H1 (cell line): Measurements from ENCODE around the gene CAMTA2.

Experiments
- ASH2L ChIP-seq: fragments of 200-600, 300-600 bp; sonication (generic); IDR thresholded peaks from one replicate; pipeline ENCODE4 v1.7.1; 2017; ENCODE audit warnings: low read length
- BRCA1 ChIP-seq: IDR thresholded peaks from 2 replicates; pipeline ENCODE4 v1.6.1; 2012; ENCODE audit warnings: low read depth, low read length, improper control_type of control experiment
- CBX5 ChIP-seq: fragments of 300-800, 300-1000 bp; sonication (generic); IDR thresholded peaks from 2 replicates; pipeline ENCODE4 v1.7.1; 2016; ENCODE audit warnings: antibody characterized with exemption, low read length, low read depth
- CREB1 ChIP-seq: IDR thresholded peaks from 2 replicates; pipeline ENCODE4 v1.6.1; 2012; ENCODE audit warnings: inconsistent platforms
- EP300 ChIP-seq, 2 experiments: IDR thresholded peaks; 1 replicate in 1 of 2; 2 replicates in 1 of 2; pipeline ENCODE4 v1.6.1; 2011 to 2012; ENCODE audit warnings: low read depth in 2 of 2, low read length in 2 of 2, mild to moderate bottlenecking in 2 of 2, borderline replicate concordance in 1 of 2, inconsistent platforms in 1 of 2, moderate library complexity in 1 of 2
- GTF2F1 ChIP-seq: IDR thresholded peaks from 2 replicates; pipeline ENCODE4 v1.6.1; 2012; ENCODE audit warnings: low read depth, low read length, improper control_type of control experiment, borderline replicate concordance
- JUND ChIP-seq: IDR thresholded peaks from 2 replicates; pipeline ENCODE4 v1.6.1; 2011; ENCODE audit warnings: mild to moderate bottlenecking, improper control_type of control experiment, low read length
- POLR2A ChIP-seq, 2 experiments: IDR thresholded peaks; 1 replicate in 1 of 2; 2 replicates in 1 of 2; pipeline ENCODE4 v1.6.1; 2011; ENCODE audit warnings: low read depth in 2 of 2, low read length in 2 of 2, mild to moderate bottlenecking in 2 of 2; ENCODE audit errors: control extremely low read depth in 1 of 2
- POLR2AphosphoS5 ChIP-seq: IDR thresholded peaks from 2 replicates; pipeline ENCODE4 v1.6.1; 2011; ENCODE audit warnings: low read depth, low read length
- SP1 ChIP-seq: IDR thresholded peaks from 2 replicates; pipeline ENCODE4 v1.6.1; 2011; ENCODE audit warnings: low read depth, low read length
- TBP ChIP-seq: IDR thresholded peaks from 2 replicates; pipeline ENCODE4 v1.6.1; 2011; ENCODE audit warnings: low read depth, low read length, improper control_type of control experiment
- TCF12 ChIP-seq: IDR thresholded peaks from 2 replicates; pipeline ENCODE4 v1.6.1; 2011; ENCODE audit warnings: low read depth, mild to moderate bottlenecking, low read length
- TF ChIP-seq, protein P1 (sequence below), 3 experiments: IDR thresholded peaks; 1 replicate in 2 of 3; 2 replicates in 1 of 3; pipeline versions ENCODE4 v1.5.1 to v1.6.1; 2011; ENCODE audit warnings: low read length in 3 of 3, mild to moderate bottlenecking in 3 of 3, inconsistent platforms in 2 of 3, low read depth in 1 of 3, moderate library complexity in 1 of 3; ENCODE audit not compliant: insufficient read depth in 1 of 3; ENCODE audit errors: control extremely low read depth in 1 of 3
- TF ChIP-seq, protein P2 (sequence below): IDR thresholded peaks from 2 replicates; pipeline ENCODE4 v1.6.1; 2011; ENCODE audit warnings: low read depth, mild to moderate bottlenecking, low read length; ENCODE audit not compliant: insufficient read depth

DNA sequence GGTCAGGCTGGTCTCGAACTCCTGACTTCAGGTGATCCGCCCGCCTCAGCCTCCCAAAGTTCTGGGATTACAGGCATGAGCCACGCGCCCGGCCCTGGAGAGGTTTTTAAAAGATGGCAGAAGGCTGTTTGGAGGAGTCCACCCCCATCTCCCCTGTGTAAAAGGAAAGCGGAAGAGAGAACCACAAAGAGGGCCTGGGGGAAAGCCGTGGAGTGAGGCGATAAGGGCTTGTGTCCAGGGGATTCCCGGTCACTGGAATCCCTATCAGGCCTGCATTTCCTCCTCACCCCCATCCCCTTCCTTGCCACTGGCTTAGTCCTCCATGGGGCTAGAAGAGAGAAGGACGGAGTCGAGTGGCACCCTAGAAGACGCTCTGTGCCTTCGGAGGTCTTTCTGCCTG lies 55.5 kb downstream of the CAMTA2 start, which contains the start of gene GP1BA:
- TF ChIP-seq POLR2A (IDR thresholded peaks at IDR 0.05; ENCODE audit: control extremely low read depth in 1 of 2, low read depth in 2 of 2, low read length in 2 of 2) = no peak
- TF ChIP-seq GTF2F1 = no peak
- TF ChIP-seq, protein P1, sequence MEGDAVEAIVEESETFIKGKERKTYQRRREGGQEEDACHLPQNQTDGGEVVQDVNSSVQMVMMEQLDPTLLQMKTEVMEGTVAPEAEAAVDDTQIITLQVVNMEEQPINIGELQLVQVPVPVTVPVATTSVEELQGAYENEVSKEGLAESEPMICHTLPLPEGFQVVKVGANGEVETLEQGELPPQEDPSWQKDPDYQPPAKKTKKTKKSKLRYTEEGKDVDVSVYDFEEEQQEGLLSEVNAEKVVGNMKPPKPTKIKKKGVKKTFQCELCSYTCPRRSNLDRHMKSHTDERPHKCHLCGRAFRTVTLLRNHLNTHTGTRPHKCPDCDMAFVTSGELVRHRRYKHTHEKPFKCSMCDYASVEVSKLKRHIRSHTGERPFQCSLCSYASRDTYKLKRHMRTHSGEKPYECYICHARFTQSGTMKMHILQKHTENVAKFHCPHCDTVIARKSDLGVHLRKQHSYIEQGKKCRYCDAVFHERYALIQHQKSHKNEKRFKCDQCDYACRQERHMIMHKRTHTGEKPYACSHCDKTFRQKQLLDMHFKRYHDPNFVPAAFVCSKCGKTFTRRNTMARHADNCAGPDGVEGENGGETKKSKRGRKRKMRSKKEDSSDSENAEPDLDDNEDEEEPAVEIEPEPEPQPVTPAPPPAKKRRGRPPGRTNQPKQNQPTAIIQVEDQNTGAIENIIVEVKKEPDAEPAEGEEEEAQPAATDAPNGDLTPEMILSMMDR (IDR thresholded peaks at IDR 0.05; ENCODE audit: control extremely low read depth in 1 of 3, insufficient read depth in 1 of 3, low read depth in 1 of 3, low read length in 3 of 3) = no peak
- no peak for TF ChIP-seq TBP
- TF ChIP-seq CBX5 = no peak
- TF ChIP-seq EP300 (IDR thresholded peaks at IDR 0.05; ENCODE audit: borderline replicate concordance in 1 of 2, low read depth in 2 of 2, low read length in 2 of 2) = no peak
- TF ChIP-seq CREB1 = no peak
- no peak for TF ChIP-seq BRCA1
- TF ChIP-seq ASH2L = no peak
- no peak for TF ChIP-seq JUND
- no peak for TF ChIP-seq SP1
- TF ChIP-seq, protein P2, sequence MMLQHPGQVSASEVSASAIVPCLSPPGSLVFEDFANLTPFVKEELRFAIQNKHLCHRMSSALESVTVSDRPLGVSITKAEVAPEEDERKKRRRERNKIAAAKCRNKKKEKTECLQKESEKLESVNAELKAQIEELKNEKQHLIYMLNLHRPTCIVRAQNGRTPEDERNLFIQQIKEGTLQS = no peak
- no peak for TF ChIP-seq TCF12
- no peak for TF ChIP-seq POLR2AphosphoS5
